Effector memory CD4-positive, alpha-beta T cell (primary cell): Measurements from ENCODE around the gene CA9.

Experiments
- DNase-seq, 3 donors: peaks; one replicate each; pipeline ENCODE4 v3.0.0-alpha.2; 2020
- H3K27ac ChIP-seq: 2 replicates; pipeline ENCODE4 v1.7.0; 2013; ENCODE audit warnings: mild to moderate bottlenecking, low read length, moderate library complexity; ENCODE audit not compliant: insufficient read depth, poor library complexity, severe bottlenecking
- H3K27me3 ChIP-seq: replicated peaks from 2 replicates; pipeline ENCODE4 v1.7.0; 2013; ENCODE audit warnings: mild to moderate bottlenecking, low read length; ENCODE audit not compliant: insufficient read depth, control insufficient read depth, poor library complexity, severe bottlenecking
- H3K36me3 ChIP-seq: 2 replicates; pipeline ENCODE4 v1.7.0; 2013; ENCODE audit warnings: mild to moderate bottlenecking, low read length, moderate library complexity; ENCODE audit not compliant: control insufficient read depth, insufficient read depth
- H3K4me1 ChIP-seq: 2 replicates; pipeline ENCODE4 v1.7.0; 2013; ENCODE audit warnings: low read length, mild to moderate bottlenecking; ENCODE audit not compliant: control insufficient read depth, insufficient read depth, poor library complexity, severe bottlenecking
- H3K4me3 ChIP-seq: 2 replicates; pipeline ENCODE4 v1.7.0; 2013; ENCODE audit warnings: low read length, low read depth, mild to moderate bottlenecking; ENCODE audit not compliant: insufficient read depth, poor library complexity, severe bottlenecking
- H3K9me3 ChIP-seq: 2 replicates; pipeline ENCODE4 v1.7.0; 2013; ENCODE audit warnings: mild to moderate bottlenecking, low read length, moderate library complexity; ENCODE audit not compliant: control insufficient read depth

Gene CA9

DNA sequence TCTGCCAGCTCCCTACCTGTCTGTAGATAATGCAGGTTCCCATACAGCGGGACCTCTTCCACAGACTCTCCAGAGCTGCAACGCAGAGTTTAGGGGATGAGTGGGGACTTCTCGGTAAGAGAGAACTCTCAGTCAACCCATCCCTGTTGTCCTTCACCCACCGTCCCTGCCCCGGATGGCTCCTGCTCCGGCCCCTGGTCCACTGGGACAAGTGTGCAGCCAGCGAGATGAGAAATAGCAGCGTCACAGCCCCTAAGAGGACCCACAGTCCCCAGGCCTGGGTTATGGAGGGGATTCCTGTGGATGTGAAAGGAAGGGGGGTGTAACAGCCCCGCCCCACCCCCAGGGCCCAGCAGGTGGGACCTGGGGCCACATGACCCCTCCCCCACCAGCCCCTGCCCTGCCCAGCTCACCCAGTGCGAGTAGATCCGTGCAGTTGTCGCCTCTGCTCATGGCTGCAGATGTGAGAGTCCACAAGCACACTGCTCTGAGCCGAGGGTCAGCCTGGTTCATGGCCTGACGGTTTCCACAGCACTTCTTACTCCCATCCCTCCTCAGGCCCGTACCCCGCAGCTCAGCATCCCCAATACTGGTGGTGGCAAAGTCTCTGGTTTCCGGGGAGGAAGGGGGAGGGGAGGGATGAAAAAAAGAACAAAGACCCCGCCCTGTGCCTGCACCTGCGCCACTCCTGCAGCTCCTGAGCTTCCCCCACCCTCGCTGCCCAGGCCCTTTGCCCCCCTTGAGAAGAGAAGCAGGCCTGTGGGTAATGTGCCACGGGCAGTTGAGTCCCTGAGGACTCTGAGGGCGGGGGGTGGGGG lies 23.2 kb upstream of the CA9 start, which contains the start of gene SIT1:
Gene SIT1 (minus strand): TSS at position 591 of the 818 bp plus-strand sequence. CDS start 78 bp downstream, at position 513.
- Histone ChIP-seq H3K4me3 (peak within 1 kb of the TSS; percentile 73), H3K4me1 (peaks cover 45% of the 10 kb centered on the region), H3K36me3 (no peaks in the 10 kb centered on the region), H3K27me3 (no peaks in the 10 kb centered on the region), H3K27ac (peak within 1 kb of the TSS; percentile 79), H3K9me3 (no peaks in the 10 kb centered on the region)
- DNase-seq, result peak in 1 of 3 donors; percentile 24

DNA sequence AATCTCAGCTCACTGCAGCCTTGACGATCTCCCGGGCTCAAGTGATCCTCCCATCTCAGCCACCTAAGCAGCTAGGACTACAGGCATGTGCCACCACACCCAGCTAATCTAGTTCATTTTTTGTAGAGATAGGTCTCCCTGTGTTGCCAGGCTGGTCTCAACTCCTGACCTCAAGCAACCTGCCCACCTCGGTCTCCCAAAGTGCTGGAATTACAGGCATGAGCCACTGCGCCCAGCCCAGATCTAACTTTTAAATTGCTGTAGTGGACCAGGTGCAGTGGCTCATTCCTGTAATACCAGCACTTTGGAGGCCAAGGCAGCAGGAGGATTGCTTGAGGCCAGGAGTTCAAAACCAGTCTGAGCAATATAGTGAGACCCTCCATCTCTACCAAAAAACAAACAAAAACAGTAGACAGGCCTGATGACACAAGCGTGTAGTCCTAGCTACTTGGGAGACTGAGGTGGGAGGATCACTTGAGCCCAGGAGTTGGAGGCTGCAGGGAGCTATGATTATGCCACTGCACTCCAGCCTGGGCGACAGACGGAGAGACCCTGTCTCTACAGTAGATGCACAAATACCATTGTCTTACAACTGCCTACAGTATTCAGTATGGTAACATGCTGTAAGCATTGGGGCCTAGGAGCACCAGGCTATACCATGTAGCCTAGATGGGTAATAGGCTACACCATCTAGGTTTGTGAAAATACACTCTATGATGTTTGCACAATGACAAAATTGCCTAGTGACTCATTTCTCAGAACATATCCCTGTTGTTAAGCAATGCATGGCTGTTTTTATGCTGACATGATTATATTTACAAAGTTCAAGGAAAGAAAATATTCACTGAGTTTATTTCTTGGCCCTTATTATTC lies 21.5 kb upstream of the CA9 start:
- Histone ChIP-seq H3K9me3 (no peaks in the 10 kb centered on the region), H3K4me3 (no peak overlapping the region), H3K27me3 (no peaks in the 10 kb centered on the region), H3K4me1 (peaks cover 35% of the 10 kb centered on the region), H3K36me3 (no peaks in the 10 kb centered on the region), H3K27ac (peak overlapping the region; percentile 26)
- DNase-seq, result no peak

DNA sequence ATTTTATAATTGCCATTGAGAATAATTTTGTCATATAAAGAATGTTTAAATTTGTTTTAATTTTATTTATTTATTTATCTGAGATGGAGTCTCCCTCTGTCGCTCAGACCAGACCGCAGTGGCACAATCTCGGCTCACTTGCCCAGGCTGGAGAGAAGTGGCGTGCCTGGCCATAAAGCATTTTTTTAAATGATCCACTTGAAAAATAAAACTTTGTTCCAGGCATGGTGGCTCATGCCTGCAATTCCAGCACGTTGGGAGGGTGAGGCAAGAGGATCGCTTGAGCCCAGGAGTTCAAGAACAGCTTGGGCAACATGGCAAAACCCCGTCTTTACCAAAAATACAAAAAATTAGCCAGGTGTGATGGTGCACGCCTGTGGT lies 20.9 kb upstream of the CA9 start:
- Histone ChIP-seq H3K4me1 (peaks cover 29% of the 10 kb centered on the region), H3K4me3 (no peak overlapping the region), H3K27me3 (no peaks in the 10 kb centered on the region), H3K36me3 (no peaks in the 10 kb centered on the region), H3K27ac (no peak overlapping the region), H3K9me3 (no peaks in the 10 kb centered on the region)
- no peak for DNase-seq

DNA sequence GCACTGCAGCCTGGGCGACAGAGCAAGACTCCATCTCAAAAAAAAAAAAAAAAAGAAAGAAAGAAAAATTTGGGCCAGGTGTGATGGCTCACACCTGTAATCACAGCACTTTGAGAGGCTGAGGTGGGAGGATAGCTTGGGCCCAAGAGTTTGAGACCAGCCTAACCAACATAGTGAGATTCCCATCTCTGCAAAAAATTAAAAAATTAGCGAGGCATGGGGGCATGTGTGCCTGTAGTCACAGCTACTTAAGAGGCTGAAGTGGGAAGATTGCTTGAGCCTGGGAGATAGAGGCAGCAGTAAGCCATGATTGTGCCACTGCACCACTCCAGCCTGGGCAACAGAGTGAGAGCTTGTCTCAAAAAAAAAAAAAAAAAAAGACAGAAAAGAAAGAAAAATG lies 20.1 kb upstream of the CA9 start:
- H3K4me3 ChIP-seq, result no peak overlapping the region
- H3K9me3 ChIP-seq, result no peaks in the 10 kb centered on the region
- H3K27ac ChIP-seq, result no peak overlapping the region
- H3K36me3 ChIP-seq, result no peaks in the 10 kb centered on the region
- DNase-seq, result no peak
- peaks cover 21% of the 10 kb centered on the region for H3K4me1 ChIP-seq
- H3K27me3 ChIP-seq, result no peaks in the 10 kb centered on the region

DNA sequence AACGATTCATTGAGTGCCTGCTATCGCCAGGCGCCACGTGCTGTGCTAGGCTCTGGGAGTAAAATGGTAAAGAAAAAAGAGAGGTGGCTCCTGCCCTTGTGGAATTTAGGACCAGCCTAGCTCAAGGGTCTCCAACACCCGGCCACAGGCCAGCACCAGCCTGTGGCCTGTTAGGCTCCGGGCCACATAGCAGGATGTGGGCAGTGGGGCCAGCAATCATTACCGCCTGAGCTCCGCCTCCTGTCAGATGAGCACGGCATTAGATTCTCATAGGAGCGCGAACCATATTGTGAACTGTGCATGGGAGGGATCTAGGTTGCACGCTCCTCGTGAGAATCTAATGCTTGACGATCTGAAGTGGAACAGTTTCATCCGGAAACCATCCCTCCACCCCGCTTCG lies 17.4 kb upstream of the CA9 start:
- Histone ChIP-seq H3K9me3 (no peaks in the 10 kb centered on the region), H3K4me1 (peaks cover 30% of the 10 kb centered on the region), H3K4me3 (no peak overlapping the region), H3K36me3 (no peaks in the 10 kb centered on the region), H3K27me3 (no peaks in the 10 kb centered on the region), H3K27ac (peak overlapping the region; percentile 100)
- no peak for DNase-seq

DNA sequence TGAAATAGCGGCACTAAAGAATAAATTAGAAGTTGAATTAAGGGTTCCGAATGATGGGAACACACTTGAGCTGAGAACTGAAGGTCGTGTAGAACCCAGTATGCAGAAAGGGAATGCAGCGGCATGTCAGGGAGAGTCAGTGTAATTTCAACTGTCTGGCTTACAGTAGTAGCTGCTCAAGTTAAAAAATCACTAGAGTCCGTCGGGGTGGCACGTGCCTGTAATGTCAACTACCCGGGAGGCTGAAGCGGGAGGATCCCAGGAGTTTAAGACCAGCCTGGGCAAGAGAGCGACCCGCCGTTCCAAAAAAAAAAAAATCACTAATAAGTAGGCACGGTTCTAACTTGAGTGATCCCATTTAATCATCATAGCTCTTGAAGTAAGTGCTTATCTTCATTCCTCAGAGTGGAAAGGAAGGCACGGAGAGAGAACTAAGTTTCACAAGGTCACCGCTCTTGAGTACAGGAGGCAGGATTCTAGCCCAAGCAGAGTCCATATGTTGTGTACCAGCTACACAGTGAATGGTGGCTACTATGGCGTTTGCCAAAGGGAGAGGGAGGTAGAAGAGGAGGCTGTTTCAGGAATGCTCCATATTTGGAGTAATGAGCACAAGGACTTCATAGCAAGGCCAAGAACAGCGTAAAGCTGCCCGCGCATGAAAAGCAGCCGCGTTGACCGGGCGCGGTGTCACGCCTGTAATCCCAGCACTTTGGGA lies 16.7 kb upstream of the CA9 start:
- Histone ChIP-seq H3K27me3 (no peaks in the 10 kb centered on the region), H3K36me3 (no peaks in the 10 kb centered on the region), H3K4me3 (peak overlapping the region; percentile 89), H3K4me1 (peaks cover 29% of the 10 kb centered on the region), H3K9me3 (no peaks in the 10 kb centered on the region), H3K27ac (peak overlapping the region; percentile 100)
- no peak for DNase-seq

DNA sequence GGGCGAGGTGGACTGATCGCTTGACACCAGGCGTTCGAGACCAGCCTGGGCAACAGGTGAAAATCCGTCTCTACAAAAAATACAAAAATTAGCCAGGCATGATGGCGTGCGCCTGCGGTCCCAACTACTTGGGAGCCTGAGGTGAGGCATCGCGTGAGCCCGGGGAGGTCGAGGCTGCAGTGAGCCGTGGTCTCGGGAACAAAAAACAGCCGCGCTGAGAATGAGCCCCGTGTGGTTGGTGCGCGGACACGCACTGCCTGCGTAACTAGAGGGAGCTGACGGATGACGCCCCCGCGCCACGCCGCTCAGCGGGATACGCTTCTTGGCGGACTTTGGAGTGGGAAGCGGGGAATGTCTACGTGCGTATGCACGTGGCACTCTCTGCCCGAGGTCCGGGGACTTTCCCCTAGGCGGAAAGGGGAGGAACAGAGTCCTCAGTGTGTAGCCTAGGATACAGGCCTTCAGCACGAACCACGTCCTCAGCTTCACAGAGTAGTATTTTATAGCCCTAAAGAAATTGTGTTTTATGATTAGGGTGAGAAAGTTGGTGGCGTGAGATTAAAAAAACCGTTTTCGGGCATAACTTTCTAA lies 16.1 kb upstream of the CA9 start, which contains the start of gene RMRP:
Gene RMRP (minus strand): TSS at position 474 of the 591 bp plus-strand sequence.
- Histone ChIP-seq H3K4me3 (peak within 1 kb of the TSS; percentile 89), H3K36me3 (no peaks in the 10 kb centered on the region), H3K27me3 (no peaks in the 10 kb centered on the region), H3K9me3 (no peaks in the 10 kb centered on the region), H3K27ac (peak within 1 kb of the TSS; percentile 100), H3K4me1 (peaks cover 36% of the 10 kb centered on the region)
- peak; percentile 84 to 92 (median 87) for DNase-seq

DNA sequence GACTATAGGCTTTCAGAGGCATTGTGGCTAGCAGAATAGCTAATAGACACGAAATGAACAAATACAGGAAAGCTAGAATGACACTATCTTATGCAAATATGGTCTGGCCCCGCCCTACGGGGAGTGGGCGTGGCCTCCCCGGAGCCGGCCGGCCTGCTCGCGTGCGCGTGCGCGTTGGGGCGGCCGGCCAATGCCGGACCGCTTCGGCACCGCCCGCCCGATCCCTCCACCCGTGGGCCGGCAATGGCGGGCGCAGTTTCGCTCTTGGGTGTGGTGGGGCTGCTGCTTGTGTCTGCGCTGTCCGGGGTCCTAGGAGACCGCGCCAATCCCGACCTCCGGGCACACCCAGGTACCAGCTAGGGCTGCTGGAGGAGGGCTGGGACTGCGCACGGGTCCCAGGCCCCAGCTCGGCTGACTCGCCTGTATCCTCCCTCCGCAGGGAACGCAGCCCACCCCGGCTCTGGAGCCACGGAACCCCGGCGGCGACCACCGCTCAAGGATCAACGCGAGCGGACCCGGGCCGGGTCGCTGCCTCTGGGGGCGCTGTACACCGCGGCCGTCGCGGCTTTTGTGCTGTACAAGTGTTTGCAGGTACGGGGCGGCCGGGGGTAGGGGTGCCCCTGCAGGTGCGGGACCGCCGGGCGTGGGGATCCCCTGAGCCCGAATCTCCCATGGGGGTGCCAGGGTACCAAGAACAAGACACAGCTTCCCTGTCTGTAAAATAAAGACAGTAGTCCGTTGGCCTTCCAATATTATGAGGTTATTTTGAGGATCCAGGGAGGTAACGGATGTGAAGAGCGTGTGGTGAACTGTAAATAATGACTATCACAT lies 15.4 kb upstream of the CA9 start, which contains the start of gene CCDC107:
Gene CCDC107 (plus strand): TSS at position 156 of the 831 bp plus-strand sequence. CDS start 88 bp downstream, at position 244.
- Histone ChIP-seq H3K4me3 (peak within 1 kb of the TSS; percentile 89), H3K4me1 (peaks cover 43% of the 10 kb centered on the region)

DNA sequence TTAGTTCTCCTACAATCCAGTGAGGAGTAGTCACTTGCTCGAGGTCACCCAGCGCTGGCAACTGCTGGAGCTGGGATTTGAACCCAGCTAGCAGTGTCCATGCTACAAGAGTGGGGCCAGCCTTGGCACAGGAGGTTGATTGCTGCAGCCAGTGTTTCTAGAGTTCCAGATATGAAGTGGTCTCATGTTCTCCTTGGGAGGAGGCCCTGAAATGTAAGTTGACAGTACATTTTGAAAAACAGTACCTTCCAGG lies 14.8 kb upstream of the CA9 start:
- Histone ChIP-seq H3K27me3 (no peaks in the 10 kb centered on the region), H3K9me3 (no peaks in the 10 kb centered on the region), H3K27ac (peak overlapping the region; percentile 100), H3K4me3 (peak overlapping the region; percentile 89), H3K4me1 (peaks cover 46% of the 10 kb centered on the region), H3K36me3 (no peaks in the 10 kb centered on the region)
- no peak for DNase-seq

More for the DNA sequence above, 15.4 kb upstream of the CA9 start, which contains the start of gene CCDC107:
- H3K9me3 ChIP-seq, result no peaks in the 10 kb centered on the region
- peak within 1 kb of the TSS; percentile 100 for H3K27ac ChIP-seq
- H3K36me3 ChIP-seq, result no peaks in the 10 kb centered on the region
- DNase-seq, result peak; percentile 71 to 81 (median 79)
- no peaks in the 10 kb centered on the region for H3K27me3 ChIP-seq
